Measurements from ENCODE around the gene ZSWIM1.

Gene ZSWIM1

GRCh38 chr20:45880988-45881788 lies at the start of gene ZSWIM1:
TSS of gene ZSWIM1 (plus strand) at chr20:45881227. CDS start at chr20:45882593, 1,366 bp downstream.
- no peaks in the 10 kb centered on the region for H3K9me3 ChIP-seq (ENCODE audit: insufficient read depth, low read length)
- peak within 1 kb of the TSS; percentile 87 for H3K4me2 ChIP-seq (ENCODE audit: low read length)
- no peaks in the 10 kb centered on the region for H4K20me1 ChIP-seq (ENCODE audit: insufficient read depth, low read length)
- peak within 1 kb of the TSS; percentile 85 for H3K4me3 ChIP-seq (ENCODE audit: low read length)
- peak within 1 kb of the TSS; percentile 37 for H3K27ac ChIP-seq (ENCODE audit: low read length)
- TF ChIP-seq CTCF (IDR thresholded peaks at IDR 0.05; ENCODE audit: low read depth, low read length) = no peak
- no peak for TF ChIP-seq EZH2phosphoT487 (IDR thresholded peaks at IDR 0.05; ENCODE audit: low read depth)
- peaks cover 19% of the 10 kb centered on the region for H3K79me2 ChIP-seq (ENCODE audit: low read length)
- H3K9ac ChIP-seq (ENCODE audit: low read length) = peak within 1 kb of the TSS; percentile 89
- peaks cover 18% of the 10 kb centered on the region for H3K36me3 ChIP-seq (replicated peaks; ENCODE audit: low read depth, low read length)
- H3K4me1 ChIP-seq (ENCODE audit: low read length) = peaks cover 12% of the 10 kb centered on the region; the same call in 1 of the 2 replicates
- H3K27me3 ChIP-seq (ENCODE audit: low read depth, low read length) = no peaks in the 10 kb centered on the region
- peak within 1 kb of the TSS; percentile 83 for H2AFZ ChIP-seq (ENCODE audit: low read depth, low read length)

- Histone ChIP-seq H3K4me3 (ENCODE audit: low read length) (no peak overlapping the region), H3K27ac (ENCODE audit: low read length) (no peak overlapping the region), H3K27me3 (ENCODE audit: low read depth, low read length) (peaks cover 14% of the 10 kb centered on the region), H4K20me1 (ENCODE audit: insufficient read depth, low read length) (no peaks in the 10 kb centered on the region), H3K79me2 (ENCODE audit: low read length) (no peaks in the 10 kb centered on the region), H3K36me3 (replicated peaks; ENCODE audit: low read depth, low read length) (no peaks in the 10 kb centered on the region), H2AFZ (ENCODE audit: low read depth, low read length) (no peak overlapping the region), H3K9ac (ENCODE audit: low read length) (no peak overlapping the region), H3K4me2 (ENCODE audit: low read length) (no peak overlapping the region), H3K4me1 (ENCODE audit: low read length) (peaks cover 4% of the 10 kb centered on the region; the same call in 1 of the 2 replicates), H3K9me3 (ENCODE audit: insufficient read depth, low read length) (no peaks in the 10 kb centered on the region)
- TF ChIP-seq EZH2phosphoT487 (IDR thresholded peaks at IDR 0.05; ENCODE audit: low read depth) (no peak), CTCF (IDR thresholded peaks at IDR 0.05; ENCODE audit: low read depth, low read length) (no peak)
These were observed 48.4 kb upstream of the ZSWIM1 start for GRCh38 chr20:45832619-45833018.

GRCh38 chr20:45833030-45833882 lies 47.8 kb upstream of the ZSWIM1 start, which contains the start of gene SNX21:
TSS of gene SNX21 (plus strand) at chr20:45833799. CDS start at chr20:45833920, 121 bp downstream.
- Histone ChIP-seq H3K79me2 (ENCODE audit: low read length) (no peaks in the 10 kb centered on the region), H3K4me2 (ENCODE audit: low read length) (peak within 1 kb of the TSS; percentile 83), H3K4me1 (ENCODE audit: low read length) (peaks cover 4% of the 10 kb centered on the region; the same call in 1 of the 2 replicates), H3K4me3 (ENCODE audit: low read length) (peak within 1 kb of the TSS; percentile 75), H3K36me3 (replicated peaks; ENCODE audit: low read depth, low read length) (no peaks in the 10 kb centered on the region), H3K9me3 (ENCODE audit: insufficient read depth, low read length) (no peaks in the 10 kb centered on the region), H3K27ac (ENCODE audit: low read length) (no peak within 1 kb of the TSS), H2AFZ (ENCODE audit: low read depth, low read length) (peak within 1 kb of the TSS; percentile 84), H3K27me3 (ENCODE audit: low read depth, low read length) (peaks cover 14% of the 10 kb centered on the region), H4K20me1 (ENCODE audit: insufficient read depth, low read length) (no peaks in the 10 kb centered on the region), H3K9ac (ENCODE audit: low read length) (peak within 1 kb of the TSS; percentile 55)
- TF ChIP-seq CTCF (IDR thresholded peaks at IDR 0.05; ENCODE audit: low read depth, low read length) (no peak), EZH2phosphoT487 (IDR thresholded peaks at IDR 0.05; ENCODE audit: low read depth) (no peak)
